Endothelial cell of umbilical vein (primary cell): Measurements from ENCODE around the gene ZSCAN20. TPM values are rescaled to one million over a fixed set of nuclear protein-coding genes. Genes with fewer than 3 reads are reported as not detected.

ENCODE experiments used
- BruUV-seq: library from RNA; stranded (reverse); fragments of 400-500 nt; replicated peaks from 2 replicates; lab custom pipeline; 2021; lab: Mats Ljungman, UMichigan
- CTCF ChIA-PET: fragments of 300-600, 350-600 bp; sonication (Branson Sonifier 250); formaldehyde crosslinking; loops from one replicate; lab custom pipeline; 2021; ENCODE audit warnings: antibody characterized with exemption, inconsistent platforms; lab: Charles Lee
- POLR2A ChIA-PET: fragments of 300-600, 350-600 bp; sonication (Branson Sonifier 250); formaldehyde crosslinking; loops from one replicate; lab custom pipeline; 2021; ENCODE audit warnings: antibody characterized with exemption, inconsistent platforms; lab: Charles Lee
- DNase-seq: peaks from one replicate; pipeline ENCODE4 v3.0.0-alpha.2; 2011; ENCODE audit warnings: low read depth, low spot score
- FAIRE-seq: peaks from 2 replicates; lab custom pipeline; 2011; peaks lifted over from hg19 to GRCh38; lab: Jason Lieb, UNC
- H2AFZ ChIP-seq: 2 replicates; pipeline ENCODE4 v1.6.0; 2012; ENCODE audit warnings: low read depth, low read length, control low read depth, inconsistent platforms
- H3K27ac ChIP-seq: 2 replicates; pipeline ENCODE4 v1.5.1; 2011; ENCODE audit warnings: low read depth, mild to moderate bottlenecking, control low read depth, low read length, moderate library complexity; ENCODE audit not compliant: insufficient read depth
- H3K27me3 ChIP-seq, 2 experiments: 2 replicates each; pipeline versions ENCODE4 v1.6.0 to v1.6.1; 2011; ENCODE audit warnings: low read length in 2 of 2, mixed read lengths in 1 of 2; ENCODE audit not compliant: control insufficient read depth in 2 of 2, insufficient read depth in 2 of 2
- H3K36me3 ChIP-seq, 2 experiments: 2 replicates in 1 of 2; 3 replicates in 1 of 2; pipeline ENCODE4 v1.5.1; 2011; ENCODE audit warnings: low read length in 2 of 2, mild to moderate bottlenecking in 1 of 2, moderate library complexity in 1 of 2; ENCODE audit not compliant: control insufficient read depth in 2 of 2, insufficient read depth in 2 of 2; ENCODE audit errors: extremely low read depth in 1 of 2
- H3K4me1 ChIP-seq: 3 replicates; pipeline ENCODE4 v1.5.1; 2011; ENCODE audit warnings: mild to moderate bottlenecking, low read length; ENCODE audit not compliant: control insufficient read depth, insufficient read depth; ENCODE audit errors: extremely low read depth
- H3K4me2 ChIP-seq: 2 replicates; pipeline ENCODE4 v1.6.1; 2011; ENCODE audit warnings: low read length, control low read depth, mixed read lengths; ENCODE audit not compliant: insufficient read depth
- H3K4me3 ChIP-seq, 3 experiments: fragments of 200-600 bp in 1 of 3; sonication (generic), shearing (Covaris generic) in 1 of 3; replicated peaks in 1 of 3; 2 replicates each; pipeline ENCODE4 v1.5.1; 2011 to 2016; ENCODE audit warnings: control low read depth in 3 of 3, low read length in 3 of 3, mild to moderate bottlenecking in 2 of 3, inconsistent platforms in 1 of 3, low read depth in 1 of 3, moderate library complexity in 1 of 3; ENCODE audit not compliant: insufficient read depth in 1 of 3
- H3K79me2 ChIP-seq: 2 replicates; pipeline ENCODE4 v1.6.0; 2012; ENCODE audit warnings: low read length, inconsistent platforms; ENCODE audit not compliant: control insufficient read depth, insufficient read depth
- H3K9ac ChIP-seq: replicated peaks from 2 replicates; pipeline ENCODE3; 2011; ENCODE audit warnings: low read length, control low read depth; ENCODE audit not compliant: insufficient read depth; ENCODE audit errors: extremely low read depth
- H3K9me1 ChIP-seq: replicated peaks from 3 replicates; pipeline ENCODE4 v1.6.0; 2011; ENCODE audit warnings: mild to moderate bottlenecking, low read length; ENCODE audit not compliant: control insufficient read depth, insufficient read depth; ENCODE audit errors: extremely low read depth
- H3K9me3 ChIP-seq: replicated peaks from 2 replicates; pipeline ENCODE4 v1.5.1; 2012; ENCODE audit warnings: low read length, inconsistent platforms; ENCODE audit not compliant: control insufficient read depth, insufficient read depth
- H4K20me1 ChIP-seq: replicated peaks from 2 replicates; pipeline ENCODE3; 2011; ENCODE audit warnings: mild to moderate bottlenecking, low read length; ENCODE audit not compliant: control insufficient read depth, insufficient read depth; ENCODE audit errors: extremely low read depth
- CTCF ChIP-seq, 2 donors: IDR thresholded peaks; 1 replicate in 1 of 2; 2 replicates in 1 of 2; pipeline ENCODE4 v1.5.1; 2011; ENCODE audit warnings: low read length in 2 of 2, mild to moderate bottlenecking in 2 of 2, moderate library complexity in 2 of 2, control low read depth in 1 of 2, inconsistent platforms in 1 of 2, low read depth in 1 of 2; ENCODE audit not compliant: insufficient read depth in 1 of 2; ENCODE audit errors: extremely low read depth in 1 of 2
- EZH2 ChIP-seq: IDR thresholded peaks from 2 replicates; pipeline ENCODE4 v1.6.1; 2012; ENCODE audit warnings: borderline replicate concordance, low read depth, mild to moderate bottlenecking, moderate library complexity, low read length, inconsistent platforms; ENCODE audit not compliant: severe bottlenecking
- FOS ChIP-seq: IDR thresholded peaks from 2 replicates; pipeline ENCODE4 v1.6.1; 2011; ENCODE audit warnings: mild to moderate bottlenecking, low read length, moderate library complexity, borderline replicate concordance; ENCODE audit not compliant: insufficient read depth
- GATA2 ChIP-seq: IDR thresholded peaks from 2 replicates; pipeline ENCODE4 v1.7.0; 2011; ENCODE audit warnings: low read depth, mild to moderate bottlenecking, moderate library complexity, mixed read lengths, low read length; ENCODE audit not compliant: insufficient read length, insufficient read depth
- JUN ChIP-seq: IDR thresholded peaks from 2 replicates; pipeline ENCODE4 v1.6.1; 2011; ENCODE audit warnings: borderline replicate concordance, low read depth; ENCODE audit not compliant: insufficient read length, insufficient read depth
- MAX ChIP-seq: IDR thresholded peaks from 2 replicates; pipeline ENCODE4 v1.6.1; 2011; ENCODE audit not compliant: insufficient read depth, insufficient read length
- MYC ChIP-seq: IDR thresholded peaks from one replicate; pipeline ENCODE4 v1.6.1; 2011; ENCODE audit warnings: mild to moderate bottlenecking, low read depth, low read length
- POLR2A ChIP-seq: IDR thresholded peaks from 2 replicates; pipeline ENCODE4 v1.6.1; 2012; ENCODE audit warnings: low read depth, mild to moderate bottlenecking, control low read depth, low read length
- POLR2AphosphoS5 ChIP-seq: IDR thresholded peaks from 2 replicates; pipeline ENCODE4 v1.6.1; 2012; ENCODE audit warnings: low read depth, mild to moderate bottlenecking, control low read depth, low read length, moderate library complexity; ENCODE audit not compliant: insufficient read depth
- dilution Hi-C: fragments of 300-500 bp; cut with MboI; formaldehyde crosslinking; loops from one replicate; pipeline ENCODE4 v1.15.0; 2019; ENCODE audit warnings: low sequenced_read_pairs; ENCODE audit not compliant: extremely low pct_ligation_motif_present
- intact Hi-C: fragments of 100-400 bp; cut with micrococcal nuclease; formaldehyde crosslinking; loops from one replicate; pipeline ENCODE4 v1.10.0; 2022
- polyA plus RNA-seq, 4 experiments: library from polyadenylated mRNA; depleted of rRNA in 3 of 4; stranded (reverse) in 3 of 4; unstranded in 1 of 4; fragments of >200 nt; gene quantifications; 2 replicates each; pipeline versions ENCODE4 v1.2.1 to v1.2.3, GENCODE V29; 2011 to 2012; ENCODE audit warnings: missing spikeins in 1 of 4
- total RNA-seq: library from RNA; stranded (reverse); gene quantifications from 2 replicates; pipeline ENCODE4 v1.2.3, GENCODE V29; 2021

ZSCAN20 gene
- total and polyA plus RNA-seq, 2 donors (not counting 3 experiments of a cell fraction or from before 2014, with no cell fraction given) = 1.2 to 5.8 TPM

GRCh38 chr1:33436557-33437285, 35.7 kb upstream of the ZSCAN20 start:
- POLR2A ChIA-PET = no interaction called here
- Histone ChIP-seq H2AFZ (no peak overlapping the region), H3K36me3 (no peaks in the 10 kb centered on the region), H4K20me1 (no peaks in the 10 kb centered on the region), H3K9me1 (no peaks in the 10 kb centered on the region), H3K9me3 (no peaks in the 10 kb centered on the region), H3K9ac (no peak overlapping the region), H3K4me2 (no peak overlapping the region), H3K27ac (no peak overlapping the region), H3K4me1 (peaks cover 23% of the 10 kb centered on the region), H3K79me2 (no peaks in the 10 kb centered on the region), H3K4me3 (no peak overlapping the region), H3K27me3 (no peaks in the 10 kb centered on the region)
- DNase-seq = no peak
- intact Hi-C loops (no loop called here), dilution Hi-C loops (no loop called here)
- TF ChIP-seq POLR2AphosphoS5 (no peak), CTCF (IDR thresholded peaks at IDR 0.05; ENCODE audit: extremely low read depth in 1 of 2, insufficient read depth in 1 of 2, low read depth in 1 of 2, low read length in 2 of 2) (no peak), POLR2A (no peak), MAX (no peak), EZH2 (no peak), MYC (no peak), GATA2 (no peak), JUN (no peak), FOS (no peak)
- no peak for FAIRE-seq
- BruUV-seq = no TSS peak
- CTCF ChIA-PET = interaction anchor here (1.2 kb wide), 1 partner anchor 19 kb away, joined by 3 read pairs; no protein-coding TSS in a partner anchor
